ENCODE results near the gene CPLANE1.

DNA sequence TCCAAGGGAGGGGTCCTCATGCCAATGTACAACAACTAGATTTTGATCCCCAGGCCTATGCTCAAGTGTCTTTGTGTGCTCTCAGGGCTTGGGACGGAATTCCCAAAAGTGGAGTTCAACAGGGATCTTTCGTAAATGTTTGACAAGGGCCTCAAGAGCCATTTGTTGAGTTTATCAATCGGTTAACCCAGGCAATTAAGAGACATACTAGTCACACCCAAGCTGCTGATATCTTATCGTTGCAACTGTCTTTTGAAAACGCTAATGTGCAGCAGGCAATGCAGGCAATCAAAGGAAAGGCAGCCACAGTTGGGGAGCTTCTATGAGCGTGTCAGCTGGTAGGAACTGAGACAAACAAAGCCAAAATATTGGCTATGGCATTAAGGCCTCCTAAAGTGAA lies 161.2 kb downstream of the CPLANE1 start:
- TF ChIP-seq, protein P1, sequence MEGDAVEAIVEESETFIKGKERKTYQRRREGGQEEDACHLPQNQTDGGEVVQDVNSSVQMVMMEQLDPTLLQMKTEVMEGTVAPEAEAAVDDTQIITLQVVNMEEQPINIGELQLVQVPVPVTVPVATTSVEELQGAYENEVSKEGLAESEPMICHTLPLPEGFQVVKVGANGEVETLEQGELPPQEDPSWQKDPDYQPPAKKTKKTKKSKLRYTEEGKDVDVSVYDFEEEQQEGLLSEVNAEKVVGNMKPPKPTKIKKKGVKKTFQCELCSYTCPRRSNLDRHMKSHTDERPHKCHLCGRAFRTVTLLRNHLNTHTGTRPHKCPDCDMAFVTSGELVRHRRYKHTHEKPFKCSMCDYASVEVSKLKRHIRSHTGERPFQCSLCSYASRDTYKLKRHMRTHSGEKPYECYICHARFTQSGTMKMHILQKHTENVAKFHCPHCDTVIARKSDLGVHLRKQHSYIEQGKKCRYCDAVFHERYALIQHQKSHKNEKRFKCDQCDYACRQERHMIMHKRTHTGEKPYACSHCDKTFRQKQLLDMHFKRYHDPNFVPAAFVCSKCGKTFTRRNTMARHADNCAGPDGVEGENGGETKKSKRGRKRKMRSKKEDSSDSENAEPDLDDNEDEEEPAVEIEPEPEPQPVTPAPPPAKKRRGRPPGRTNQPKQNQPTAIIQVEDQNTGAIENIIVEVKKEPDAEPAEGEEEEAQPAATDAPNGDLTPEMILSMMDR (IDR thresholded peaks at IDR 0.05) = no peak
- no peak for TF ChIP-seq POLR2A (IDR thresholded peaks at IDR 0.05)

Data from body of pancreas (tissue), 4 donors.